ENCODE results near the gene NAPB.

GRCh38 chr20:23397961-23398360, 23.3 kb downstream of the NAPB start:
- no peak for TF ChIP-seq CTCF (IDR thresholded peaks at IDR 0.05 in 2 of 3, conservative IDR thresholded peaks at IDR 0.05 in 1 of 3; ENCODE audit: control insufficient read depth in 2 of 3, extremely low read depth in 1 of 3, insufficient read depth in 1 of 3, low read depth in 3 of 3, low read length in 3 of 3)
- TF ChIP-seq TARDBP (IDR thresholded peaks at IDR 0.05; ENCODE audit: borderline replicate concordance), result no peak
- no peak for TF ChIP-seq SIN3A (IDR thresholded peaks at IDR 0.05; ENCODE audit: low read depth, low read length)
- no peak for TF ChIP-seq GATAD2B (conservative IDR thresholded peaks at IDR 0.05; ENCODE audit: low read depth)
- no peak for TF ChIP-seq ATF2 (IDR thresholded peaks at IDR 0.05; ENCODE audit: low read length)
- no peak for TF ChIP-seq ZBTB4 (CRISPR knock-in tag; IDR thresholded peaks at IDR 0.05)
- no peak for TF ChIP-seq JUNB (IDR thresholded peaks at IDR 0.05)

All from GM12878 (cell line).